Endothelial cell of umbilical vein (primary cell): ENCODE results near the gene TRIP10. TPM values are rescaled to one million over a fixed set of nuclear protein-coding genes. Genes with fewer than 3 reads are reported as not detected.

Source experiments
- BruUV-seq: library from RNA; stranded (reverse); fragments of 400-500 nt; replicated peaks from 2 replicates; lab custom pipeline; 2021; lab: Mats Ljungman, UMichigan
- CTCF ChIA-PET: fragments of 300-600, 350-600 bp; sonication (Branson Sonifier 250); formaldehyde crosslinking; loops from one replicate; lab custom pipeline; 2021; ENCODE audit warnings: antibody characterized with exemption, inconsistent platforms; lab: Charles Lee
- POLR2A ChIA-PET: fragments of 300-600, 350-600 bp; sonication (Branson Sonifier 250); formaldehyde crosslinking; loops from one replicate; lab custom pipeline; 2021; ENCODE audit warnings: antibody characterized with exemption, inconsistent platforms; lab: Charles Lee
- DNase-seq: peaks from one replicate; pipeline ENCODE4 v3.0.0-alpha.2; 2011; ENCODE audit warnings: low read depth, low spot score
- FAIRE-seq: peaks from 2 replicates; lab custom pipeline; 2011; peaks lifted over from hg19 to GRCh38; lab: Jason Lieb, UNC
- H2AFZ ChIP-seq: 2 replicates; pipeline ENCODE4 v1.6.0; 2012; ENCODE audit warnings: low read depth, low read length, control low read depth, inconsistent platforms
- H3K27ac ChIP-seq: 2 replicates; pipeline ENCODE4 v1.5.1; 2011; ENCODE audit warnings: low read depth, mild to moderate bottlenecking, control low read depth, low read length, moderate library complexity; ENCODE audit not compliant: insufficient read depth
- H3K27me3 ChIP-seq, 2 experiments: 2 replicates each; pipeline versions ENCODE4 v1.6.0 to v1.6.1; 2011; ENCODE audit warnings: low read length in 2 of 2, mixed read lengths in 1 of 2; ENCODE audit not compliant: control insufficient read depth in 2 of 2, insufficient read depth in 2 of 2
- H3K36me3 ChIP-seq, 2 experiments: 2 replicates in 1 of 2; 3 replicates in 1 of 2; pipeline ENCODE4 v1.5.1; 2011; ENCODE audit warnings: low read length in 2 of 2, mild to moderate bottlenecking in 1 of 2, moderate library complexity in 1 of 2; ENCODE audit not compliant: control insufficient read depth in 2 of 2, insufficient read depth in 2 of 2; ENCODE audit errors: extremely low read depth in 1 of 2
- H3K4me1 ChIP-seq: 3 replicates; pipeline ENCODE4 v1.5.1; 2011; ENCODE audit warnings: mild to moderate bottlenecking, low read length; ENCODE audit not compliant: control insufficient read depth, insufficient read depth; ENCODE audit errors: extremely low read depth
- H3K4me2 ChIP-seq: 2 replicates; pipeline ENCODE4 v1.6.1; 2011; ENCODE audit warnings: low read length, control low read depth, mixed read lengths; ENCODE audit not compliant: insufficient read depth
- H3K4me3 ChIP-seq, 3 experiments: fragments of 200-600 bp in 1 of 3; sonication (generic), shearing (Covaris generic) in 1 of 3; replicated peaks in 1 of 3; 2 replicates each; pipeline ENCODE4 v1.5.1; 2011 to 2016; ENCODE audit warnings: control low read depth in 3 of 3, low read length in 3 of 3, mild to moderate bottlenecking in 2 of 3, inconsistent platforms in 1 of 3, low read depth in 1 of 3, moderate library complexity in 1 of 3; ENCODE audit not compliant: insufficient read depth in 1 of 3
- H3K79me2 ChIP-seq: 2 replicates; pipeline ENCODE4 v1.6.0; 2012; ENCODE audit warnings: low read length, inconsistent platforms; ENCODE audit not compliant: control insufficient read depth, insufficient read depth
- H3K9ac ChIP-seq: replicated peaks from 2 replicates; pipeline ENCODE3; 2011; ENCODE audit warnings: low read length, control low read depth; ENCODE audit not compliant: insufficient read depth; ENCODE audit errors: extremely low read depth
- H3K9me1 ChIP-seq: replicated peaks from 3 replicates; pipeline ENCODE4 v1.6.0; 2011; ENCODE audit warnings: mild to moderate bottlenecking, low read length; ENCODE audit not compliant: control insufficient read depth, insufficient read depth; ENCODE audit errors: extremely low read depth
- H3K9me3 ChIP-seq: replicated peaks from 2 replicates; pipeline ENCODE4 v1.5.1; 2012; ENCODE audit warnings: low read length, inconsistent platforms; ENCODE audit not compliant: control insufficient read depth, insufficient read depth
- H4K20me1 ChIP-seq: replicated peaks from 2 replicates; pipeline ENCODE3; 2011; ENCODE audit warnings: mild to moderate bottlenecking, low read length; ENCODE audit not compliant: control insufficient read depth, insufficient read depth; ENCODE audit errors: extremely low read depth
- CTCF ChIP-seq, 2 donors: IDR thresholded peaks; 1 replicate in 1 of 2; 2 replicates in 1 of 2; pipeline ENCODE4 v1.5.1; 2011; ENCODE audit warnings: low read length in 2 of 2, mild to moderate bottlenecking in 2 of 2, moderate library complexity in 2 of 2, control low read depth in 1 of 2, inconsistent platforms in 1 of 2, low read depth in 1 of 2; ENCODE audit not compliant: insufficient read depth in 1 of 2; ENCODE audit errors: extremely low read depth in 1 of 2
- EZH2 ChIP-seq: IDR thresholded peaks from 2 replicates; pipeline ENCODE4 v1.6.1; 2012; ENCODE audit warnings: borderline replicate concordance, low read depth, mild to moderate bottlenecking, moderate library complexity, low read length, inconsistent platforms; ENCODE audit not compliant: severe bottlenecking
- FOS ChIP-seq: IDR thresholded peaks from 2 replicates; pipeline ENCODE4 v1.6.1; 2011; ENCODE audit warnings: mild to moderate bottlenecking, low read length, moderate library complexity, borderline replicate concordance; ENCODE audit not compliant: insufficient read depth
- GATA2 ChIP-seq: IDR thresholded peaks from 2 replicates; pipeline ENCODE4 v1.7.0; 2011; ENCODE audit warnings: low read depth, mild to moderate bottlenecking, moderate library complexity, mixed read lengths, low read length; ENCODE audit not compliant: insufficient read length, insufficient read depth
- JUN ChIP-seq: IDR thresholded peaks from 2 replicates; pipeline ENCODE4 v1.6.1; 2011; ENCODE audit warnings: borderline replicate concordance, low read depth; ENCODE audit not compliant: insufficient read length, insufficient read depth
- MAX ChIP-seq: IDR thresholded peaks from 2 replicates; pipeline ENCODE4 v1.6.1; 2011; ENCODE audit not compliant: insufficient read depth, insufficient read length
- MYC ChIP-seq: IDR thresholded peaks from one replicate; pipeline ENCODE4 v1.6.1; 2011; ENCODE audit warnings: mild to moderate bottlenecking, low read depth, low read length
- POLR2A ChIP-seq: IDR thresholded peaks from 2 replicates; pipeline ENCODE4 v1.6.1; 2012; ENCODE audit warnings: low read depth, mild to moderate bottlenecking, control low read depth, low read length
- POLR2AphosphoS5 ChIP-seq: IDR thresholded peaks from 2 replicates; pipeline ENCODE4 v1.6.1; 2012; ENCODE audit warnings: low read depth, mild to moderate bottlenecking, control low read depth, low read length, moderate library complexity; ENCODE audit not compliant: insufficient read depth
- dilution Hi-C: fragments of 300-500 bp; cut with MboI; formaldehyde crosslinking; loops from one replicate; pipeline ENCODE4 v1.15.0; 2019; ENCODE audit warnings: low sequenced_read_pairs; ENCODE audit not compliant: extremely low pct_ligation_motif_present
- intact Hi-C: fragments of 100-400 bp; cut with micrococcal nuclease; formaldehyde crosslinking; loops from one replicate; pipeline ENCODE4 v1.10.0; 2022
- polyA plus RNA-seq, 4 experiments: library from polyadenylated mRNA; depleted of rRNA in 3 of 4; stranded (reverse) in 3 of 4; unstranded in 1 of 4; fragments of >200 nt; gene quantifications; 2 replicates each; pipeline versions ENCODE4 v1.2.1 to v1.2.3, GENCODE V29; 2011 to 2012; ENCODE audit warnings: missing spikeins in 1 of 4
- total RNA-seq: library from RNA; stranded (reverse); gene quantifications from 2 replicates; pipeline ENCODE4 v1.2.3, GENCODE V29; 2021

TRIP10 gene
- total and polyA plus RNA-seq, 2 donors (not counting 3 experiments of a cell fraction or from before 2014, with no cell fraction given) = 28.4 to 69.3 TPM

- no peak for DNase-seq
- Histone ChIP-seq H4K20me1 (no peaks in the 10 kb centered on the region), H3K4me3 (no peak overlapping the region), H3K9ac (no peak overlapping the region), H3K4me2 (no peak overlapping the region), H3K9me1 (no peaks in the 10 kb centered on the region), H3K36me3 (no peaks in the 10 kb centered on the region), H3K79me2 (no peaks in the 10 kb centered on the region), H2AFZ (no peak overlapping the region), H3K4me1 (no peaks in the 10 kb centered on the region), H3K27ac (no peak overlapping the region), H3K27me3 (no peaks in the 10 kb centered on the region), H3K9me3 (no peaks in the 10 kb centered on the region)
- no peak for TF ChIP-seq GATA2
- TF ChIP-seq FOS = no peak
- no peak for TF ChIP-seq CTCF (IDR thresholded peaks at IDR 0.05; ENCODE audit: extremely low read depth in 1 of 2, insufficient read depth in 1 of 2, low read depth in 1 of 2, low read length in 2 of 2)
- ChIA-PET POLR2A (no interaction called here), CTCF (no interaction called here)
- no TSS peak for BruUV-seq
- intact Hi-C loops (no loop called here), dilution Hi-C loops (no loop called here)
- FAIRE-seq = peak; percentile 50
Measured at GRCh38 chr19:6717441-6717971, 22.0 kb upstream of the TRIP10 start.

- FAIRE-seq (no peak), DNase-seq (no peak)
- TF ChIP-seq GATA2 (no peak), MAX (no peak), JUN (no peak), FOS (no peak), POLR2AphosphoS5 (no peak), POLR2A (no peak), MYC (no peak), EZH2 (no peak), CTCF (IDR thresholded peaks at IDR 0.05; ENCODE audit: extremely low read depth in 1 of 2, insufficient read depth in 1 of 2, low read depth in 1 of 2, low read length in 2 of 2) (no peak)
- no peaks in the 10 kb centered on the region for H3K9me3 ChIP-seq
- no peaks in the 10 kb centered on the region for H3K36me3 ChIP-seq
- H3K79me2 ChIP-seq = no peaks in the 10 kb centered on the region
- intact Hi-C loops (no loop called here), dilution Hi-C loops (no loop called here)
- POLR2A ChIA-PET = no interaction called here
- no peaks in the 10 kb centered on the region for H3K4me1 ChIP-seq
- CTCF ChIA-PET = no interaction called here
- H4K20me1 ChIP-seq = no peaks in the 10 kb centered on the region
- no TSS peak for BruUV-seq
- H3K4me3 ChIP-seq = no peak overlapping the region
- no peaks in the 10 kb centered on the region for H3K9me1 ChIP-seq
- H2AFZ ChIP-seq = no peak overlapping the region
- H3K27me3 ChIP-seq = no peaks in the 10 kb centered on the region
- H3K9ac ChIP-seq = no peak overlapping the region
- no peak overlapping the region for H3K27ac ChIP-seq
- no peak overlapping the region for H3K4me2 ChIP-seq
Measured at GRCh38 chr19:6718111-6718740, 21.3 kb upstream of the TRIP10 start.
